Measurements from ENCODE around the gene ZNF546.
"Not testable (repeated sequence)": the region's sequence is repeated elsewhere in the genome, so short reads cannot be mapped to it uniquely, and the experiment has no call there.

The ZNF546 gene

DNA sequence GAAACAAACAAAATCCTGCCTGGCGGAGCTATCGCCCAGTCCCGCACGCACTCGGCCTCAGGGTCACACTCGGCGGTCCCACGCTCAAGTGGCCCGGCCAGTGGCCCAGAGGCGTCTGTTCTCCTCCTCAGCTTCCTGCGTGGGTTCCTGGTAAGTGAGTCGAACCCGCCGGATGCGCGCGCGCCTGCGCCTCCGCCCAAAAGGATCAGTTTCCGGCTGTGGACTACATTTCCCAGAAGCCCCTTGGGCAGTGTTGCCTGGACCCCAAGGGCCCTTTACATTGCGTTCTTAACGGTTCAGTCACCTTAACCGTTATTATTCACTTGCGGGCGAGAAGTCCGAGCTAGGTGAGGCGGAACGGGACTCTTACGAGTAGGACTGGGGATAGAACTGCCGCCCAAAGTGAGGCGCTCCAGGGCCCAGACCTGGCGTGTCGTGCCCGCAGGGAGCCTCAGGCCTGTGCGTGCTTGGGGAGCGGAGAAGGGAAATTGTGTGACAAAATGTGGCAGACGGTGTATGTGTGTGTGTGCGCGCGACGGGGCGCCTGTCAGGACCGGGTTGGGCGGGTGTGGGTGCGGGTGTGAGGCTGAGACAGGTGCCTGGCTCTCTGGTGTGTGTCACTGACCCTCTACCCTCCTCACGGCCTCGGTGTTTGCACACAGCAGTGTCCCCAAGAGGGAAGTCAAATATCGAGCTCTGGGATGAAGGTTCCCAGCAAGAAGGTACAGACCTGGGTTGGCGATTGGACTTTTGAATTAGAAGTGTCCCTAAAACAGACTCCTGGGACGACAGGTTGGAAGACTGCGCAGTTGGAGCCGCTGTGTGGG is at the start of gene ZNF546:
ZNF546 (plus strand) TSS at position 250 of the 827 bp plus-strand sequence. CDS start 1,267 bp downstream, outside the sequence.
- DNase-seq (ENCODE audit: low read depth in 1 of 2, low spot score in 1 of 2), result peak; percentile 83

DNA sequence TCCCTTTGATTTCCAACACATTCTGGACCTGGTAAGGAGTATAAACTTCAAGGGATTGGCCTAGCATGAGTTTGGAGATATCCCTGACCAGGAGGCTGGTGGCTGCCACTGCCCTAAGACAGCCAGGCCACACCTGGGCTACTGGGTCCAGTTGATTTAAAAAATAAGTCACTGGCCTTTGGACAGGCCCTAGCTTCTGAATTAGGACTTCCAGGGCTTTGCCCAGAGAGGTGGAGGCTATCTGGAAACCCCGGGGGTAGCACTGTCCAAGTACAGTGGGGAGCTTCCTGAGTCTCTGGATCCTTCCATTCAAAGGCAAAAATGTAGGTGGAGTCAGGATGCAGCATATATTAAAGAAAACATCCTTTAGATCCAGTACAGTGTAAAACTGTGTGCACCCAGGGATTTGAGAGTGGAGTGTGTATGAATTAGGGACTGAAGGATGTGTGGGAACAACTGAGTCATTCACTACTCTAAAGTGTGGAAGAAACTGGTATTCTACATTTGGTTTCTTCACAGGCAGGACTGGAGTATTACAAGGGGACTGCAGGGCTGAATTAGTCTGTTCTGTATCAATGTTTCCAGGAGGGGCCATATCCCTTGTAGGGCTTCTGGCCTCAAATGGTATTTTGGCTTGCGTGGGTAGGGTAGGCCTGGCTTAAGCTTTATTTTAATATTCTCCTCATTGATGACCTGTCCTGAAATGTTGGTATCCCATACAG is 47.7 kb upstream of the ZNF546 start:
- no peak for DNase-seq (ENCODE audit: low read depth in 1 of 2, low spot score in 1 of 2)

DNA sequence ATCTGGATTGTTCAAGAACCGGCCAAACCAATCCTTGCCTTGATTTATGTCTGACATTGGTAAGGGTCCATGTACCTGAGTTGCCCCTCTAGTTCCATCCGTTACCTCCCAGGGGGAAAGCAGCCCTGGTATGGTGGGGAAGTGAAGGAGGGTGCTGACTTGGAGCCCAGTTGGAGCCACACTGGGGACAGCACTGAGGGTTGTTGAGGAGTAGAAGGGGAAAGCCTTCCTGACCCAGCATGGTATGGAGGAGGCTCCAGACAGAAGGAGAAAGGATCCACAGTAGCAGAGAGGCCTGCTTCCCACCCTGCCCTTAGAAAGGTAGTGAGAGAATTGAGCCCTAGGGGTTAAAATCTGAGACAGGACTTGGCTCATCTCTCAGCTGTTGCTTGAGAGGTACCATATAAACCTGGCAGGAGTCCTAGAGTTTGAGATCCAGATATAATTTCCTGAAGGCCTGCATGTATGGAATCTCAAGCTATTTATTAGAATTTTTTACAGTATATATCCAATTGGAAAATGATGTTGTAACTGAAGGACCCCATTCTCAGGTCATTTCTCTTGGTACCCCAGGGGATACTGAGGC is 45.7 kb upstream of the ZNF546 start:
- DNase-seq (ENCODE audit: low read depth in 1 of 2, low spot score in 1 of 2), result no peak

DNA sequence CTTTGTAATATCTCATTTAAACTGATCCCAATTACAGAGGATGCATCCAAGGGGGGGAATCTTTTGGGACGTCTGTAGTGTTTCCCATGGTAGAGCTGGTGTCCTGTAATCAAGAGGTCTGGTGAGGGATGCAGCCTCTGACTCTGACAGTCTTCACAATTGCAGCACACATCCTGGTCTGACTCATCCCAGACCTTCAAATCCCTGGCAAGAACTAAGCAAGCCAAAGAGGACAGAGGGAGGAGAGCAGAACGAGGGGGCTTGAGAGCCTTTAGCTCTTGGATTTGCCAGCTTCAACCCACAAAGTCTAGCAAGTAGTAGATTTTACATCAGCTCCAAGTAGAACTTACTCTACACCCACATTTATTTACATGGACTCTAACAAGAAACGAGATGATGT is 45.2 kb upstream of the ZNF546 start:
- DNase-seq (ENCODE audit: low read depth in 1 of 2, low spot score in 1 of 2), result no peak

DNA sequence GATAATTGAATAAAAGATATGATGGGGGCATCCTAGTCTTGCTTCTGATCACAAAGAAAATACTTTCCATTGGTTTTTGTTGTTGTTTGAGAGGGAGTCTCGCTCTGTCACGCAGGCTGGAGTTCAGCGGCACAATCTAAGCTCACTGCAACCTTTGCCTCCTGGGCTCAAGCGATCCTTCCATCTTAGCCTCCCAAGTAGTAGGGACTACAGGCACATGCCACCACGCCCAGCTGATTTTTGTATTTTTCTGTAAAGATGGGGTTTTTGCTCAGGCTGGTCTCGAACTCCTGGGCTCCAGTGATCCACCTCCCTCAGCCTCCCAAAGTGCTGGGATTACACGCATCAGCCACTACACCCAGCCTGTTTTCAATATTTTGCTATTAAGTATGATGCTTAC is 42.9 kb upstream of the ZNF546 start:
- DNase-seq (ENCODE audit: low read depth in 1 of 2, low spot score in 1 of 2), result no peak

DNA sequence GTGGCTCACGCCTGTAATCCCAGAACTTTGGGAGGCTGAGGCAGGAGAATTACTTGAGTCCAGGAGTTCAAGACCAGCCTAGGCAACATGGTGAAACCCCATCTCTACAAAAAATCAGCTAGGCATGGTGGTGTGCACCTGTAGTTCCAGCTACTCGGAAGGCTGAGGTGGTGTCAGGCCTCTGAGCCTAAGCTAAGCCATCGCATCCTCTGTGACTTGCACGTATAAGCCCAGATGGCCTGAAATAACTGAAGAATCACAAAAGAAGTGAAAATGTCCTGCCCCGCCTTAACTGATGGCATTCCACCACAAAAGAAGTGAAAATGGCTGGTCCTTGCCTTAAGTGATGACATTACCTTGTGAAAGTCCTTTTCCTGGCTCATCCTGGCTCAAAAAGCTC is 39.0 kb upstream of the ZNF546 start:
- not testable (repeated sequence) for DNase-seq (ENCODE audit: low read depth in 1 of 2, low spot score in 1 of 2)

DNA sequence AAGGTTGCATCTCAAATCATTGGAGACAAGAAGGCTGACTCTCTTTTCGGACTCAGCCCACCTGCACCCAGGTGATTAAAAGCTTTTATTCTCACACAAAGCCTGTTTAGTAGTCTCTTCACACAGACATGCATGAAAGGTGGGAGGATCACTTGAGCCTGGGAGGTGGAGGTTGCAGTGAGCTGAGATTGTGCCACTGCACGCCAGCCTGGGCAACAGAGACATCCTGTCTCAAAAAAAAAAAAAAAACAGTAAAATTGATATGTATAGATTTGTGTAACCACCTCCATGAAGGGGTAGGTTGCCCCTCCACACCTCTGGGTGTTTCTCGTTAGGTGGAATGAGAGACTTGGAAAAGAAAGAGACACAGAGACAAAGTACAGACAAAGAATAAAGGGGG is 37.9 kb upstream of the ZNF546 start:
- DNase-seq (ENCODE audit: low read depth in 1 of 2, low spot score in 1 of 2), result not testable (repeated sequence)

DNA sequence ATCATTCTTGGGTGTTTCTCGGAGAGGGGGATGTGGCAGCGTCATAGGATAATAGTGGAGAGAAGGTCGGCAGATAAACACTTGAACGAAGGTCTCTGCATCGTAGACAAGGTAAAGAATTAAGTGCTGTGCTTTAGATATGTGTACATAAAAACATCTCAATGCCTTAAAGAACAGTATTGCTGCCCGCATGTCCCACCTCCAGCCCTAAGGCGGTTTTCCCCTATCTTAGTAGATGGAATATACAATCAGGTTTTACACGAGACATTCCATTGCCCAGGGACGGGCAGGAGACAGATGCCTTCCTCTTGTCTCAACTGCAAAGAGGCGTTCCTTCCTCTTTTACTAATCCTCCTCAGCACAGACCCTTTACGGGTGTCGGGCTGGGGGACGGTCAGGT is 37.5 kb upstream of the ZNF546 start:
- DNase-seq (ENCODE audit: low read depth in 1 of 2, low spot score in 1 of 2), result not testable (repeated sequence)

DNA sequence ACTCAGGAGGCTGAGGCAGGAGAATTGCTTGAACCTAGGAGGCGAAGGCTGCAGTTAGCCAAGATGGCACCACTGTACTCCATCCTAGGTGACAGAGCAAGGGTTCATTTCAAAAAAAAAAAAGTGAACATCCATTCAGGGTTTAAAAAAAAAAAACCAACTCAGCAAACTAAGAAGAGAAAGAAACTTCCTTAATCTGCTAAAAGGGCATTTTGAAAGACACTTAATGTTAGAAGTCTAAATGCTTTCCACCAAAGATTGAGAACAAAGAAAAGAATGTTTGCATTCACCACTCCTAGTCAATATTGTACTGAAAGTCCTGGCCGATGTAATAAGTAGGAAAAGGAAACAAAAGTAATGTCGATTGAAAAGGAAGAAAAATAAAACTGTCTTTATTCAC is 33.0 kb upstream of the ZNF546 start:
- DNase-seq (ENCODE audit: low read depth in 1 of 2, low spot score in 1 of 2), result no peak

DNA sequence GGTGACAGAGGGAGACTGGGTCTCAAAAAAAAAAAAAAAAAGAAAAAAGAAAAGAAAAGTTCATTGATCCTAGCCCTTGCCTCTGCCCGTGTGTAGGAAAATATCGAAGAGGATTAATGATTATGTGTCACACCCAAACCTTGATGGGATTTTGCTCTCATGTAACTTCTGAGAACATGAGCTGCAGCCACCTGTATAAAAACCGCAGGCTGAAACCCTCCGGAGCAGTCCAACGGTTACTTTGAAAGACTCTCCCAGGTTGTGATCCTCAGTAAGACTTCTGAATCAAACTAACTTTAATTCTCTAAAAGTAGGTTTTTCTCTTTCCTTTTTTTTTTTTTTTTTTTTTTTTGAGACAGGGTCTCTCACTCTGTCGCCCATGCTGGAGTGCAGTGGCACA is 30.2 kb upstream of the ZNF546 start:
- DNase-seq (ENCODE audit: low read depth in 1 of 2, low spot score in 1 of 2), result no peak

DNA sequence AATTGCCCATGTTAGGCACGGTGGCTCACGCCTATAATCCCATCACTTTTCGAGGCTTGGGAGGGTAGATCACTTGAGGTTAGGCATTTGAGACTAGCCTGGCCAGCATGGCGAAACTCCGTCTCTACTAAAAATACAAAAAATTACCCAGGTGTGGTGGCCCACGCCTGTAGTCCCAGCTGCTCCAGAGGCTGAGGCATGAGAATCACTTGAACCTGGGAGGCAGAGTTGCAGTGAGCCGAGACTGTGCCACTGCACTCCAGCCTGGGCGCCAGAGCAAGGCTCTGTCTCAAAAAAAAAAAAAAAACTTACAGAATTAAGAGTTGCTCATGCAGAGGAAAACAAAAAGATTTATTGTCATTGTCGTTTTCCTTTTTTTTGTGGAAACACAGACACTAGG is 29.3 kb upstream of the ZNF546 start:
- no peak for DNase-seq (ENCODE audit: low read depth in 1 of 2, low spot score in 1 of 2)

DNA sequence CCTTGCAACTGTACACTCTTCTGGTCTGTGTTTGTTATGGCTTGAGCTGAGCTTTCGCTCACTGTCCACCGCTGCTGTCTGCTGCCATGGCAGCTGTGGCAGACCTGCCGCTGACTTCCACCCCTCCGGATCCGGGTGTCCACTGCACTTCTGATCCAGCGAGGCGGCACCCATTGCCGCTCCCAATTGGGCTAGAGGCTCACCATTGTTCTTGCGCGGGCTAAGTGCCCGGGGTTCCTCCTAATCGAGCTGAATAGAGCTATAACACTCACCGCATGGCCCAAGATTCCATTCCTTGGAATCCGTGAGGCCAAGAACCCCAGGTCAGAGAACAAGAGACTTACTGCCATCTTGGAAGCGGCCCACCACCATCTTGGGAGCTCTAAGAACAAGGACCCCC is 28.1 kb upstream of the ZNF546 start:
- DNase-seq (ENCODE audit: low read depth in 1 of 2, low spot score in 1 of 2), result no peak

DNA sequence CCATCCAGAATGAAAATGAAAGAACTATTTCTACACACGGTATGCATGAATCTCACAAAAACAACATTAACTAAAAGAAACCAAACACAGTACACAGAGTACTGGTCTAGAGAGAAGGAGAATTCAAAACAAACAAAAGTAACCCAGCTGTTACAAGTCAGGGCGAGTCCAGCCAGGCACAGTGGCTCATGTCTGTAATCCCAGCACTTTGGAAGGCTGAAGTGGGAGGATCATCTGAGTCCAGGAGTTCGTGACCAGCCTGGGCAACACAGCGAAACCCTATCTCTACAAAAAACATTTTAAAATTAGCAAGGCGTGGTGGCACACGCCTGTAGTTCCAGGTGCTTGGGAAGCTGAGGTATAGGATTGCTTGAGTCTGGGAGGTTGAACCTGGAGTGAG is 27.6 kb upstream of the ZNF546 start:
- DNase-seq (ENCODE audit: low read depth in 1 of 2, low spot score in 1 of 2), result no peak

DNA sequence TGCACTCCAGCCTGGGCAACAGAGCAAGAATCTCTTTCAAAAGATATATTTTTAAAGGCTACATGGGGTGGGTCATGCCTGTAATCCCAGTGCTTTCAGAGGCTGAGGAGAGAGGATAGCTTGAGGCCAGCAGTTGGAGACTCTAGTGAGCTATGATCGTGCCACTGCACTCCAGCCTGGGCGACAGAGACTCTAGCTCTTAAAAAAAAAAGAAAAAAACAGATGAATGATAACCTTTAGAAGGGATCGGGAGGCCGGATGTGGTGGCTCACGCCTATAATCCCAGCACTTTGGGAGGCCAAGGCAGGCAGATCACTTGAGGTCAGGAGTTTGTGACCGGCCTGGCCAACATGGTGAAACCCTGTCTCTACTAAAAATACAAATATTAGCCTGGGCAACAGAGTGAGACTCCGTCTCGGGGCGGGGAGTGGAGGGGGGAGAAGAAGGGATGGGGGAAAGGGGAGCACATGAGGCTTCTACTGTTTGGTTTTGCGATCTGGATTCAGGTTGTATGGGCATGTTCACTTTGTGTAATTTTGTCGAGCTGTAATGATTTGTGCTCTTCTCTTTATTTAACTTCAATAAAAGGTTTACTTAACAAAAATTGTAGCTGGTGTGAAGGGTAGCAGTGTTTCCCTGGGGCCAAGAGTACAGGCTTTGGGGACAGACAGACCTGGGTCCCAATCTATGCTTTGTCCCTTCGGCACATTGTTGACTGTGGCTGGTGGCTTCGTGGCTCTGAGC is 27.0 kb upstream of the ZNF546 start:
- no peak for DNase-seq (ENCODE audit: low read depth in 1 of 2, low spot score in 1 of 2)

DNA sequence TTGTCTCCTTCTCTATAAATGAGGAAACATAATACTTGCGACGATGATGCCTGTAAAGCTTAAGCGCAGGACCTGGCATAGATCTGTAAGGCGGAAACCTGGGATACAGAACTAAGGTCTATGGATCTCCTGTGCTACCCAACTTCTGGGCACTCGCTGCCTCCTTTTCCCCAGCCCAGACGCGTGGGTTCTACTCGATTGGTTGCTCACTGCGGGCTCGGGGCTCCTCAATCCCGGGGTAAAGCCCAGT is 26.5 kb upstream of the ZNF546 start:
- no peak for DNase-seq (ENCODE audit: low read depth in 1 of 2, low spot score in 1 of 2)

DNA sequence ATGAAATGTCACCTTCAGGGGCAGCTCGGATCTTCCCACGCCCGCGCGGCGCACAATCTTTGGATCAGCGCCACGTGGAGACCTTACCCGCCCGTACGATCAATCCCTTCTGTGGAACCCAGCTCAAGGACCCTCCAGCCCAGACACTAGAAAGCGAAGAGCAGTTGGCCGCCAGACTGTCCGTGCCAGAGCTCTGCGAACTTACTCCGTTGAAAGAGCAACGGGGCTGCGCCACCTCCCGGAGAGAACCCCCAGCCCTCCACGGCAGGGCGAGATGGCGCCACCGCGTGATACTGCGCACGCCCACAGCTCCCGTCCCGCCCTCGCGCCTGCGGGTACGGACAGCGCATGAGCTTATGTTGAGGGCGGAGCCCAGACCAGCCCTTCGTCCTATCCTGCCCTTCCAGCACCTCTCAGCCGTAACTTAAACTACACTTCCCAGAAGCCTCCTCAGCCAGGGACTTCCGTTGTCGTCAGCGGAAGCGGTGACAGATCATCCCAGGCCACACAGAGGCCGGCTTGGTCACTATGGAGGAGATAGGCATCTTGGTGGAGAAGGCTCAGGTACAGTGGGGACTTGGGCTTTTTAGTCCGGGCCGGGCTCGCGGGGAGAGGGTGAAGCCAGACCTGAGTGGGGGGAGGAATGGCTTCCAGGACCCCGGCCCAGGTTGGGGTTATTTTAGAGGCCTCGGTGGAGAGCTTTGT is 26.0 kb upstream of the ZNF546 start, which contains the start of gene PSMC4:
PSMC4 (plus strand) TSS at position 491 of the 705 bp plus-strand sequence; CDS start at position 529, 38 bp downstream.
- peak; percentile 96 to 97 for DNase-seq (ENCODE audit: low read depth in 1 of 2, low spot score in 1 of 2)

DNA sequence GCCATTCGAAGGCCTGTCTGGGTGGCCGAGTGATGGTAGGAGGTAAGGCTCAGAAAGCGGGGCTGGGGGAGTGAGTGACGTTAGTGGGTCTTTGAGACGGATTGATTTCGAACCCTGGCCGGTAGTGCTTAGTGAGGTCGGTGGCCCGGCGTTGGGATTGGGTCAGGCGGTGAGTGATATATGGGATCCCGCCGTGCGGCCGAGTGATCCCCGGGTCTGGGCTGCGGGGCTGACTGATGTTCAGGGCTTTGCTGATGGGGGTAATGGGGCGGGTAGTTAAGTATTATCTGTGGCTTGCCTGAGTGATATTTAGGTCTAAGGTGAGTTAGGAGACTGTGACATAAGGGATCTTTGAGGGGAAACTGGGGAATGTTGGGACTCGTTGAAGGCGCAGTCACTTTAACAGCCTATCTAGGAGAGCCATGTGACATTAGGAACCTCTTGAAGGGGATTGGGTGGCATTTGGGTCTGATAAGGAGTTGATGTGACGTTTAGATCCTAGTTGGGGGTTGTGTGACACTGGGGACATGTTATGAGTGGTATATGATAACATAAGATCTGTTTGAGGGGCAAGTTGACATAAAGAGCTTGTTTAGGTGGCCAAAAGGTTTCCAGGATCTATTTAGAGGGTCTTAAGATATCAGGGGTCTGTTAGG is 25.4 kb upstream of the ZNF546 start:
- DNase-seq (ENCODE audit: low read depth in 1 of 2, low spot score in 1 of 2), result no peak

DNA sequence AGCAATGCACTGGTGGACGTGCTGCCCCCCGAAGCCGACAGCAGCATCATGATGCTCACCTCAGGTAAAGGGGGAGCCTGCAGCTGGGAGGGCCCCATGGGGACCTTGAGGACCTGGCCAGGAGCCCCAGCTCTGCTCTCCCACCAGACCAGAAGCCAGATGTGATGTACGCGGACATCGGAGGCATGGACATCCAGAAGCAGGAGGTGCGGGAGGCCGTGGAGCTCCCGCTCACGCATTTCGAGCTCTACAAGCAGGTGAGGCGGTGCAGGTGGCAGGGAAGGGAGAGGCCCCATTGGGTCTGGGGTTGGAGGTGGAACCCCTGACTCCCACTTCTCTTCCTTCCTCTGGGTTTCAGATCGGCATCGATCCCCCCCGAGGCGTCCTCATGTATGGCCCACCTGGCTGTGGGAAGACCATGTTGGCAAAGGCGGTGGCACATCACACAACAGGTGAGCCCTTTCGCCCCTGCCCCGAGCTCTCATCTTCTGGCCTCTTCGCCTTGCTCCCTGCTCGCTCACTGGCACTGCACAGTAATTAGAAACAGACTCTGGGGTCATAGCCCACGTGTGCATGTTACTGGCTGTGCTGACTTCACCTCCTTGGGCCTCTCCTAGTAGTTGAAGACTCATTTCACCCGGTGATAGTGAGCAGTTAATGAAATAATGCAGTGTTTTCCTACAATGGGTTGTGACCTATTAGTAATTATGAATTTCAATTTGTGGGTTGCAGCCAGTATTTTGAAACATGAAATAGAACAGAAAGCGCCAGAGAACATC is 22.3 kb upstream of the ZNF546 start:
- DNase-seq (ENCODE audit: low read depth in 1 of 2, low spot score in 1 of 2), result no peak

DNA sequence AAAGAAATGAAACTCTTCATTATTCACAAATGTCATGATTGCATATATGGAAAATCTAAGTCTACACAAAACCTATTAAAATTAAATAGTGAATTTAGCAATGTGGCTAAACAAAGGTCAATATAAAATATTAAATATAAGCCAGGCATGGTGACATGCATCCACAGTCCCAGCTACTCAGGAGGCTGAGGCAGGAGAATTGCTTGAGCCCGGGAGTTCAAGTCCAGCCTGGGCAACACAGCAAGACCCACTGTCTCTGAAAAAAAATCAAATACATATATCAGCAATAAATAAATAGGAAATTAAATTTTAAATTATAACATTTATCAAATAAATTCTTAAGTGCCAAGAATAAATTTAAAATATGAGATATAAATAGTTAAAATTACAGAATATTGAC is 14.0 kb upstream of the ZNF546 start:
- DNase-seq (ENCODE audit: low read depth in 1 of 2, low spot score in 1 of 2), result no peak

Data from activated T-helper 1 cell treated with anti-CD3 and anti-CD28 coated beads, Interleukin-2, amount 50 U/mL, for 16 hours (primary cell).